Measurements from ENCODE around the gene GPR55. TPM values are rescaled to one million over a fixed set of nuclear protein-coding genes. Genes with fewer than 3 reads are reported as not detected.

The GPR55 gene
- polyA plus RNA-seq, 1 donor from 2014 or later = not detected

GRCh38 chr2:230877116-230877758 is 47.8 kb downstream of the GPR55 start:
- peaks cover 3% of the 10 kb centered on the region for H3K36me3 ChIP-seq (ENCODE audit: insufficient read depth, low read length)
- H3K9me3 ChIP-seq (ENCODE audit: low read length) = no peaks in the 10 kb centered on the region
- no peaks in the 10 kb centered on the region for H3K27me3 ChIP-seq (ENCODE audit: insufficient read depth, low read depth, low read length)
- no peak overlapping the region for H3K27ac ChIP-seq (ENCODE audit: low read length)
- TF ChIP-seq MXI1 (conservative IDR thresholded peaks at IDR 0.05; ENCODE audit: poor library complexity, severe bottlenecking) (no peak), CTCF (IDR thresholded peaks at IDR 0.05; ENCODE audit: poor library complexity, severe bottlenecking) (no peak), EZH2 (IDR thresholded peaks at IDR 0.05; ENCODE audit: borderline replicate concordance, insufficient read depth, low read length, poor library complexity, severe bottlenecking) (no peak), EP300 (conservative IDR thresholded peaks at IDR 0.05; ENCODE audit: poor library complexity, severe bottlenecking) (no peak), REST (IDR thresholded peaks at IDR 0.05; ENCODE audit: borderline replicate concordance) (no peak), TAF1 (IDR thresholded peaks at IDR 0.05; ENCODE audit: low read depth) (no peak), POLR2AphosphoS5 (IDR thresholded peaks at IDR 0.05) (no peak), RAD21 (conservative IDR thresholded peaks at IDR 0.05) (no peak), SMC3 (conservative IDR thresholded peaks at IDR 0.05; ENCODE audit: poor library complexity) (no peak)
- no peak overlapping the region for H3K4me3 ChIP-seq (ENCODE audit: low read length)
- no peaks in the 10 kb centered on the region for H4K20me1 ChIP-seq (ENCODE audit: insufficient read depth)
- H3K9me2 ChIP-seq (ENCODE audit: insufficient read depth, low read length) = no peaks in the 10 kb centered on the region
- H3K4me2 ChIP-seq (ENCODE audit: low read length) = no peak overlapping the region
- H3K9ac ChIP-seq (ENCODE audit: low read length) = no peak overlapping the region
- no peak overlapping the region for H2AFZ ChIP-seq (ENCODE audit: low read depth, low read length)
- H3F3A ChIP-seq (ENCODE audit: insufficient read depth, low read length, poor library complexity, severe bottlenecking) = no peaks in the 10 kb centered on the region
- H3K79me2 ChIP-seq (replicated peaks; ENCODE audit: insufficient read depth, low read length) = peaks cover 7% of the 10 kb centered on the region

- Histone ChIP-seq H3K27me3 (ENCODE audit: insufficient read depth, low read depth, low read length) (no peaks in the 10 kb centered on the region), H3K9me3 (ENCODE audit: low read length) (no peaks in the 10 kb centered on the region), H3K79me2 (replicated peaks; ENCODE audit: insufficient read depth, low read length) (peaks cover 22% of the 10 kb centered on the region), H3K4me2 (ENCODE audit: low read length) (no peak overlapping the region), H3K36me3 (ENCODE audit: insufficient read depth, low read length) (peaks cover 3% of the 10 kb centered on the region), H3K27ac (ENCODE audit: low read length) (no peak overlapping the region), H3F3A (ENCODE audit: insufficient read depth, low read length, poor library complexity, severe bottlenecking) (no peaks in the 10 kb centered on the region), H3K4me3 (ENCODE audit: low read length) (no peak overlapping the region), H3K9me2 (ENCODE audit: insufficient read depth, low read length) (no peaks in the 10 kb centered on the region), H4K20me1 (ENCODE audit: insufficient read depth) (no peaks in the 10 kb centered on the region), H3K9ac (ENCODE audit: low read length) (no peak overlapping the region), H2AFZ (ENCODE audit: low read depth, low read length) (no peak overlapping the region)
- TF ChIP-seq RAD21 (conservative IDR thresholded peaks at IDR 0.05) (no peak), REST (IDR thresholded peaks at IDR 0.05; ENCODE audit: borderline replicate concordance) (no peak), POLR2AphosphoS5 (IDR thresholded peaks at IDR 0.05) (no peak), TAF1 (IDR thresholded peaks at IDR 0.05; ENCODE audit: low read depth) (no peak), EP300 (conservative IDR thresholded peaks at IDR 0.05; ENCODE audit: poor library complexity, severe bottlenecking) (no peak), EZH2 (IDR thresholded peaks at IDR 0.05; ENCODE audit: borderline replicate concordance, insufficient read depth, low read length, poor library complexity, severe bottlenecking) (no peak), MXI1 (conservative IDR thresholded peaks at IDR 0.05; ENCODE audit: poor library complexity, severe bottlenecking) (no peak), CTCF (IDR thresholded peaks at IDR 0.05; ENCODE audit: poor library complexity, severe bottlenecking) (no peak), SMC3 (conservative IDR thresholded peaks at IDR 0.05; ENCODE audit: poor library complexity) (no peak)
Measured at GRCh38 chr2:230875347-230876315, 49.4 kb downstream of the GPR55 start.

Data from neural cell (in vitro differentiated cells).